Neural progenitor cell (in vitro differentiated cells): ENCODE measurements around the gene DHX34.

Experiments
- EZH2 ChIP-seq: fragments of 200-600 bp; sonication (generic); IDR thresholded peaks from 2 replicates; pipeline ENCODE4 v1.6.1; 2017; ENCODE audit warnings: antibody characterized with exemption, mild to moderate bottlenecking, moderate library complexity
- EZH2phosphoT487 ChIP-seq: fragments of 200-600 bp; sonication (generic); IDR thresholded peaks from 2 replicates; pipeline ENCODE4 v1.6.1; 2017; ENCODE audit warnings: antibody characterized with exemption
- TF ChIP-seq, protein P1 (sequence below): fragments of 200-600 bp; sonication (generic); IDR thresholded peaks from 2 replicates; pipeline ENCODE4 v1.5.1; 2017; ENCODE audit warnings: antibody characterized with exemption, mild to moderate bottlenecking

GRCh38 chr19:47344425-47344824 lies 4.7 kb upstream of the DHX34 start:
- TF ChIP-seq, protein P1, sequence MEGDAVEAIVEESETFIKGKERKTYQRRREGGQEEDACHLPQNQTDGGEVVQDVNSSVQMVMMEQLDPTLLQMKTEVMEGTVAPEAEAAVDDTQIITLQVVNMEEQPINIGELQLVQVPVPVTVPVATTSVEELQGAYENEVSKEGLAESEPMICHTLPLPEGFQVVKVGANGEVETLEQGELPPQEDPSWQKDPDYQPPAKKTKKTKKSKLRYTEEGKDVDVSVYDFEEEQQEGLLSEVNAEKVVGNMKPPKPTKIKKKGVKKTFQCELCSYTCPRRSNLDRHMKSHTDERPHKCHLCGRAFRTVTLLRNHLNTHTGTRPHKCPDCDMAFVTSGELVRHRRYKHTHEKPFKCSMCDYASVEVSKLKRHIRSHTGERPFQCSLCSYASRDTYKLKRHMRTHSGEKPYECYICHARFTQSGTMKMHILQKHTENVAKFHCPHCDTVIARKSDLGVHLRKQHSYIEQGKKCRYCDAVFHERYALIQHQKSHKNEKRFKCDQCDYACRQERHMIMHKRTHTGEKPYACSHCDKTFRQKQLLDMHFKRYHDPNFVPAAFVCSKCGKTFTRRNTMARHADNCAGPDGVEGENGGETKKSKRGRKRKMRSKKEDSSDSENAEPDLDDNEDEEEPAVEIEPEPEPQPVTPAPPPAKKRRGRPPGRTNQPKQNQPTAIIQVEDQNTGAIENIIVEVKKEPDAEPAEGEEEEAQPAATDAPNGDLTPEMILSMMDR = no peak
- no peak for TF ChIP-seq EZH2phosphoT487
- no peak for TF ChIP-seq EZH2
